Measurements from ENCODE around the gene OR5D13. TPM values are rescaled to one million over a fixed set of nuclear protein-coding genes. Genes with fewer than 3 reads are reported as not detected.

OR5D13 gene
- total RNA-seq, 1 experiment from 2014 or later = not detected

- Histone ChIP-seq H3K27ac (ENCODE audit: low read length) (no peak within 1 kb of the TSS), H3K9ac (ENCODE audit: low read length) (no peak within 1 kb of the TSS)
- no peak for DNase-seq
Measured at GRCh38 chr11:55819330-55819729, 46.1 kb downstream of the OR5D13 start, which contains the start of gene OR5D18. Gene OR5D18 (plus strand): TSS chr11:55819630. CDS start chr11:55819630, 0 bp downstream.

More at GRCh38 chr11:55819330-55819729, 46.1 kb downstream of the OR5D13 start, which contains the start of gene OR5D18:
- Histone ChIP-seq H3K27me3 (ENCODE audit: low read length) (no peaks in the 10 kb centered on the region), H3K9me3 (ENCODE audit: low read length) (peaks cover 11% of the 10 kb centered on the region; the same call in 1 of the 2 replicates), H2AFZ (ENCODE audit: low read length) (no peak within 1 kb of the TSS), H3K79me2 (ENCODE audit: low read length) (no peaks in the 10 kb centered on the region), H3K36me3 (ENCODE audit: insufficient read depth, low read length) (no peaks in the 10 kb centered on the region), H4K20me1 (ENCODE audit: insufficient read depth, low read depth, low read length) (no peaks in the 10 kb centered on the region), H3K9me2 (replicated peaks; ENCODE audit: insufficient read depth, low read length) (no peaks in the 10 kb centered on the region), H3K4me3 (ENCODE audit: low read length) (no peak within 1 kb of the TSS), H3K4me1 (ENCODE audit: low read length) (no peaks in the 10 kb centered on the region), H3K4me2 (ENCODE audit: low read depth, low read length, poor library complexity, severe bottlenecking) (no peak within 1 kb of the TSS)

Other genes with a start within 250 kb of the OR5D13 start
- not detected in 2 replicates for gene OR4C15, start 219.0 kb upstream of the OR5D13 start, total RNA-seq (2014; rRNA removed; shearing (Covaris generic); ENCODE audit: low replicate concordance)
- not detected in 2 replicates for gene OR4C16, start 201.3 kb upstream of the OR5D13 start, total RNA-seq (2014; rRNA removed; shearing (Covaris generic); ENCODE audit: low replicate concordance)
- not detected in 2 replicates for gene OR4C11, start 165.8 kb upstream of the OR5D13 start, total RNA-seq (2014; rRNA removed; shearing (Covaris generic); ENCODE audit: low replicate concordance)
- not detected in 2 replicates for gene OR4P4, start 138.3 kb upstream of the OR5D13 start, total RNA-seq (2014; rRNA removed; shearing (Covaris generic); ENCODE audit: low replicate concordance)
- gene OR4S2, start 125.1 kb upstream of the OR5D13 start, total RNA-seq (2014; rRNA removed; shearing (Covaris generic); ENCODE audit: low replicate concordance) = not detected in 2 replicates
- gene OR4C6, start 111.2 kb upstream of the OR5D13 start, total RNA-seq (2014; rRNA removed; shearing (Covaris generic); ENCODE audit: low replicate concordance) = not detected in 2 replicates
- not detected in 2 replicates for gene OR5D14, start 22.1 kb downstream of the OR5D13 start, total RNA-seq (2014; rRNA removed; shearing (Covaris generic); ENCODE audit: low replicate concordance)
- gene OR5L1, start 37.9 kb downstream of the OR5D13 start, total RNA-seq (2014; rRNA removed; shearing (Covaris generic); ENCODE audit: low replicate concordance) = not detected in 2 replicates
- not detected in 2 replicates for gene OR5D18, start 46.2 kb downstream of the OR5D13 start, total RNA-seq (2014; rRNA removed; shearing (Covaris generic); ENCODE audit: low replicate concordance)
- gene OR5L2, start 53.8 kb downstream of the OR5D13 start, total RNA-seq (2014; rRNA removed; shearing (Covaris generic); ENCODE audit: low replicate concordance) = not detected in 2 replicates
- not detected in 2 replicates for gene OR5D16, start 65.3 kb downstream of the OR5D13 start, total RNA-seq (2014; rRNA removed; shearing (Covaris generic); ENCODE audit: low replicate concordance)
- not detected in 2 replicates for gene TRIM51, start 109.9 kb downstream of the OR5D13 start, total RNA-seq (2014; rRNA removed; shearing (Covaris generic); ENCODE audit: low replicate concordance)
- gene OR5W2, start 141.1 kb downstream of the OR5D13 start, total RNA-seq (2014; rRNA removed; shearing (Covaris generic); ENCODE audit: low replicate concordance) = not detected in 2 replicates
- gene OR5I1, start 163.0 kb downstream of the OR5D13 start, total RNA-seq (2014; rRNA removed; shearing (Covaris generic); ENCODE audit: low replicate concordance) = not detected in 2 replicates
- not detected in 2 replicates for gene OR10AG1, start 196.5 kb downstream of the OR5D13 start, total RNA-seq (2014; rRNA removed; shearing (Covaris generic); ENCODE audit: low replicate concordance)
- not detected in 2 replicates for gene OR5F1, start 221.2 kb downstream of the OR5D13 start, total RNA-seq (2014; rRNA removed; shearing (Covaris generic); ENCODE audit: low replicate concordance)

All from Karpas-422 (cell line).